WTC11 (cell line): ENCODE results near the gene MEGF11. TPM values are rescaled to one million over a fixed set of nuclear protein-coding genes. Genes with fewer than 3 reads are reported as not detected.

ENCODE experiments used
- ATAC-seq: fragments of 200-7000 bp; cut with Tn5 transposase; 2 replicates; pipeline ENCODE4 v1.10.0; 2021; ENCODE audit warnings: mild to moderate bottlenecking, moderate library complexity
- CTCF ChIA-PET: fragments of 300-600 bp; sonication (Branson Sonifier 250); formaldehyde crosslinking; loops from one replicate; lab custom pipeline; 2021; ENCODE audit warnings: antibody characterized with exemption; lab: Charles Lee
- POLR2A ChIA-PET: fragments of 350-600 bp; sonication (Branson Sonifier 250); formaldehyde crosslinking; loops from one replicate; lab custom pipeline; 2021; ENCODE audit warnings: antibody characterized with exemption; lab: Charles Lee
- DNase-seq: peaks from one replicate; pipeline ENCODE4 v3.0.0; 2021; ENCODE audit warnings: low spot score
- H3K27ac Mint-ChIP-seq: 2 replicates; pipeline ENCODE4 v1.8.0; 2021; ENCODE audit warnings: mixed read lengths
- H3K27me3 Mint-ChIP-seq: 2 replicates; pipeline ENCODE4 v1.8.0; 2021; ENCODE audit warnings: low read depth, mild to moderate bottlenecking, moderate library complexity, mixed read lengths
- H3K36me3 Mint-ChIP-seq: 2 replicates; pipeline ENCODE4 v1.8.0; 2021; ENCODE audit warnings: mixed read lengths
- H3K4me1 Mint-ChIP-seq: 2 replicates; pipeline ENCODE4 v1.8.0; 2022; ENCODE audit warnings: mixed read lengths
- H3K4me3 Mint-ChIP-seq: 2 replicates; pipeline ENCODE4 v1.8.0; 2021; ENCODE audit warnings: mild to moderate bottlenecking, moderate library complexity, mixed read lengths
- H3K9me3 Mint-ChIP-seq: 2 replicates; pipeline ENCODE4 v1.8.0; 2021; ENCODE audit warnings: mixed read lengths
- GRHL2 ChIP-seq: fragments of 250-450 bp; sonication (Bioruptor Pico); IDR thresholded peaks from 2 replicates; pipeline ENCODE4 v1.8.0; 2022; ENCODE audit warnings: mild to moderate bottlenecking, moderate library complexity; ENCODE audit not compliant: insufficient replicate concordance, severe bottlenecking
- OVOL2 ChIP-seq: fragments of 250-450 bp; sonication (Bioruptor Pico); IDR thresholded peaks from 2 replicates; pipeline ENCODE4 v1.9.0; 2021; ENCODE audit warnings: mild to moderate bottlenecking, borderline replicate concordance
- RELA ChIP-seq: sonication (generic); formaldehyde crosslinking; IDR thresholded peaks from 2 replicates; pipeline ENCODE4 v1.8.1; 2022; ENCODE audit warnings: missing genetic modification reagents, mild to moderate bottlenecking, borderline replicate concordance
- RORB ChIP-seq: fragments of 250-450 bp; sonication (Bioruptor Pico); IDR thresholded peaks from 2 replicates; pipeline ENCODE4 v1.9.0; 2021; ENCODE audit warnings: mild to moderate bottlenecking
- TEAD1 ChIP-seq: sonication (generic); formaldehyde crosslinking; IDR thresholded peaks from 2 replicates; pipeline ENCODE4 v1.8.0; 2022; ENCODE audit warnings: mild to moderate bottlenecking, missing genetic modification reagents
- TEAD4 ChIP-seq: sonication (generic); formaldehyde crosslinking; IDR thresholded peaks from 2 replicates; pipeline ENCODE4 v1.8.0; 2022; ENCODE audit warnings: mild to moderate bottlenecking, missing genetic modification reagents
- ZBTB21 ChIP-seq: sonication (generic); formaldehyde crosslinking; IDR thresholded peaks from 2 replicates; pipeline ENCODE4 v1.8.1; 2023; ENCODE audit warnings: mild to moderate bottlenecking, missing genetic modification reagents, borderline replicate concordance
- ZNF232 ChIP-seq: sonication (generic); formaldehyde crosslinking; IDR thresholded peaks from 2 replicates; pipeline ENCODE4 v1.8.0; 2022; ENCODE audit warnings: mild to moderate bottlenecking, missing genetic modification reagents
- ZNF396 ChIP-seq: fragments of 250-450 bp; sonication (Bioruptor Pico); IDR thresholded peaks from 2 replicates; pipeline ENCODE4 v1.8.0; 2021; ENCODE audit warnings: mild to moderate bottlenecking, moderate library complexity, borderline replicate concordance
- ZNF671 ChIP-seq: fragments of 250-450 bp; sonication (Bioruptor Pico); IDR thresholded peaks from 2 replicates; pipeline ENCODE4 v1.8.0; 2021; ENCODE audit warnings: mild to moderate bottlenecking
- total RNA-seq: library from RNA; stranded (reverse); gene quantifications from 3 replicates; pipeline ENCODE4 v1.2.3, GENCODE V29; 2021
- TF ChIP-seq, protein P1 (sequence below): fragments of 250-450 bp; sonication (Bioruptor Pico); IDR thresholded peaks from 2 replicates; pipeline ENCODE4 v1.9.0; 2021; ENCODE audit warnings: mild to moderate bottlenecking, borderline replicate concordance
- TF ChIP-seq, protein P2 (sequence below): sonication (generic); formaldehyde crosslinking; IDR thresholded peaks from 2 replicates; pipeline ENCODE4 v1.8.0; 2023; ENCODE audit warnings: missing genetic modification reagents, mild to moderate bottlenecking, borderline replicate concordance
- TF ChIP-seq, protein P3 (sequence below): sonication (generic); formaldehyde crosslinking; IDR thresholded peaks from 2 replicates; pipeline ENCODE4 v1.8.0; 2023; ENCODE audit warnings: missing genetic modification reagents
- TF ChIP-seq, protein P4 (sequence below): fragments of 250-450 bp; sonication (Bioruptor Pico); IDR thresholded peaks from 2 replicates; pipeline ENCODE4 v1.9.0; 2021; ENCODE audit warnings: moderate library complexity, mild to moderate bottlenecking, inconsistent platforms, borderline replicate concordance
- TF ChIP-seq, protein P5 (sequence below): sonication (generic); formaldehyde crosslinking; IDR thresholded peaks from 2 replicates; pipeline ENCODE4 v1.8.1; 2023; ENCODE audit warnings: mild to moderate bottlenecking, moderate library complexity, missing genetic modification reagents
- TF ChIP-seq, protein P6 (sequence below): sonication (generic); formaldehyde crosslinking; IDR thresholded peaks from 2 replicates; pipeline ENCODE4 v1.8.0; 2022; ENCODE audit warnings: missing genetic modification reagents

The MEGF11 gene
- total RNA-seq, 1 experiment from 2014 or later, result 3.3 TPM

DNA sequence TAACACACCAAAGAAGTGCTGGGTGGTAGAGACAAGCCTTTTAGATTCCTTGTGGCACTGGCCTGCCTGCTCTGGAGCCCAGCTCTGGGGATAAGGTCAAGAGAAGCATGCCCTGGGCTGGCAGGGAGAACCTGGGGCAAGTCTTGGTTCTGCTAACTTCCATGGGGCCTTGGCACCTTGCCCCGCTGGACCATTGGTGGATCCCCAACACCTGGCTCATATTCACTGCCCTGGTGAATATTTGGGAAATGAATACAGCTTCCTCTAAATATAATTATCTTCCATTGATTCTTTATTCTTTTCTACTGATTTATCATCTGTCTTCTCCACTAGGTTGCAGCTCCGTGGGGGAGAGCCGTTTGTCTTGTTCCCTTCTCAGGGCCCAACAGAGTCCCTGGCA lies 294.7 kb downstream of the MEGF11 start:
- H3K4me3 Mint-ChIP-seq, result no peak overlapping the region
- no peaks in the 10 kb centered on the region; the same call in 1 of the 2 replicates for H3K27me3 Mint-ChIP-seq
- CTCF ChIA-PET, result interaction anchor here (1.0 kb wide), 1 partner anchor 13 kb away, joined by 5 read pairs; no protein-coding TSS in a partner anchor
- no peaks in the 10 kb centered on the region for H3K36me3 Mint-ChIP-seq
- POLR2A ChIA-PET, result no interaction called here
- ATAC-seq (no peak), DNase-seq (no peak)
- TF ChIP-seq, protein P1, sequence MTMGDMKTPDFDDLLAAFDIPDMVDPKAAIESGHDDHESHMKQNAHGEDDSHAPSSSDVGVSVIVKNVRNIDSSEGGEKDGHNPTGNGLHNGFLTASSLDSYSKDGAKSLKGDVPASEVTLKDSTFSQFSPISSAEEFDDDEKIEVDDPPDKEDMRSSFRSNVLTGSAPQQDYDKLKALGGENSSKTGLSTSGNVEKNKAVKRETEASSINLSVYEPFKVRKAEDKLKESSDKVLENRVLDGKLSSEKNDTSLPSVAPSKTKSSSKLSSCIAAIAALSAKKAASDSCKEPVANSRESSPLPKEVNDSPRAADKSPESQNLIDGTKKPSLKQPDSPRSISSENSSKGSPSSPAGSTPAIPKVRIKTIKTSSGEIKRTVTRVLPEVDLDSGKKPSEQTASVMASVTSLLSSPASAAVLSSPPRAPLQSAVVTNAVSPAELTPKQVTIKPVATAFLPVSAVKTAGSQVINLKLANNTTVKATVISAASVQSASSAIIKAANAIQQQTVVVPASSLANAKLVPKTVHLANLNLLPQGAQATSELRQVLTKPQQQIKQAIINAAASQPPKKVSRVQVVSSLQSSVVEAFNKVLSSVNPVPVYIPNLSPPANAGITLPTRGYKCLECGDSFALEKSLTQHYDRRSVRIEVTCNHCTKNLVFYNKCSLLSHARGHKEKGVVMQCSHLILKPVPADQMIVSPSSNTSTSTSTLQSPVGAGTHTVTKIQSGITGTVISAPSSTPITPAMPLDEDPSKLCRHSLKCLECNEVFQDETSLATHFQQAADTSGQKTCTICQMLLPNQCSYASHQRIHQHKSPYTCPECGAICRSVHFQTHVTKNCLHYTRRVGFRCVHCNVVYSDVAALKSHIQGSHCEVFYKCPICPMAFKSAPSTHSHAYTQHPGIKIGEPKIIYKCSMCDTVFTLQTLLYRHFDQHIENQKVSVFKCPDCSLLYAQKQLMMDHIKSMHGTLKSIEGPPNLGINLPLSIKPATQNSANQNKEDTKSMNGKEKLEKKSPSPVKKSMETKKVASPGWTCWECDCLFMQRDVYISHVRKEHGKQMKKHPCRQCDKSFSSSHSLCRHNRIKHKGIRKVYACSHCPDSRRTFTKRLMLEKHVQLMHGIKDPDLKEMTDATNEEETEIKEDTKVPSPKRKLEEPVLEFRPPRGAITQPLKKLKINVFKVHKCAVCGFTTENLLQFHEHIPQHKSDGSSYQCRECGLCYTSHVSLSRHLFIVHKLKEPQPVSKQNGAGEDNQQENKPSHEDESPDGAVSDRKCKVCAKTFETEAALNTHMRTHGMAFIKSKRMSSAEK, result no peak
- TF ChIP-seq GRHL2, result no peak
- TF ChIP-seq RELA, result no peak
- TF ChIP-seq TEAD1 (CRISPR knock-in tag), result no peak
- TF ChIP-seq RORB (CRISPR knock-in tag), result no peak
- TF ChIP-seq, protein P2, sequence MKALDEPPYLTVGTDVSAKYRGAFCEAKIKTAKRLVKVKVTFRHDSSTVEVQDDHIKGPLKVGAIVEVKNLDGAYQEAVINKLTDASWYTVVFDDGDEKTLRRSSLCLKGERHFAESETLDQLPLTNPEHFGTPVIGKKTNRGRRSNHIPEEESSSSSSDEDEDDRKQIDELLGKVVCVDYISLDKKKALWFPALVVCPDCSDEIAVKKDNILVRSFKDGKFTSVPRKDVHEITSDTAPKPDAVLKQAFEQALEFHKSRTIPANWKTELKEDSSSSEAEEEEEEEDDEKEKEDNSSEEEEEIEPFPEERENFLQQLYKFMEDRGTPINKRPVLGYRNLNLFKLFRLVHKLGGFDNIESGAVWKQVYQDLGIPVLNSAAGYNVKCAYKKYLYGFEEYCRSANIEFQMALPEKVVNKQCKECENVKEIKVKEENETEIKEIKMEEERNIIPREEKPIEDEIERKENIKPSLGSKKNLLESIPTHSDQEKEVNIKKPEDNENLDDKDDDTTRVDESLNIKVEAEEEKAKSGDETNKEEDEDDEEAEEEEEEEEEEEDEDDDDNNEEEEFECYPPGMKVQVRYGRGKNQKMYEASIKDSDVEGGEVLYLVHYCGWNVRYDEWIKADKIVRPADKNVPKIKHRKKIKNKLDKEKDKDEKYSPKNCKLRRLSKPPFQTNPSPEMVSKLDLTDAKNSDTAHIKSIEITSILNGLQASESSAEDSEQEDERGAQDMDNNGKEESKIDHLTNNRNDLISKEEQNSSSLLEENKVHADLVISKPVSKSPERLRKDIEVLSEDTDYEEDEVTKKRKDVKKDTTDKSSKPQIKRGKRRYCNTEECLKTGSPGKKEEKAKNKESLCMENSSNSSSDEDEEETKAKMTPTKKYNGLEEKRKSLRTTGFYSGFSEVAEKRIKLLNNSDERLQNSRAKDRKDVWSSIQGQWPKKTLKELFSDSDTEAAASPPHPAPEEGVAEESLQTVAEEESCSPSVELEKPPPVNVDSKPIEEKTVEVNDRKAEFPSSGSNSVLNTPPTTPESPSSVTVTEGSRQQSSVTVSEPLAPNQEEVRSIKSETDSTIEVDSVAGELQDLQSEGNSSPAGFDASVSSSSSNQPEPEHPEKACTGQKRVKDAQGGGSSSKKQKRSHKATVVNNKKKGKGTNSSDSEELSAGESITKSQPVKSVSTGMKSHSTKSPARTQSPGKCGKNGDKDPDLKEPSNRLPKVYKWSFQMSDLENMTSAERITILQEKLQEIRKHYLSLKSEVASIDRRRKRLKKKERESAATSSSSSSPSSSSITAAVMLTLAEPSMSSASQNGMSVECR (CRISPR knock-in tag), result no peak
- TF ChIP-seq, protein P3, sequence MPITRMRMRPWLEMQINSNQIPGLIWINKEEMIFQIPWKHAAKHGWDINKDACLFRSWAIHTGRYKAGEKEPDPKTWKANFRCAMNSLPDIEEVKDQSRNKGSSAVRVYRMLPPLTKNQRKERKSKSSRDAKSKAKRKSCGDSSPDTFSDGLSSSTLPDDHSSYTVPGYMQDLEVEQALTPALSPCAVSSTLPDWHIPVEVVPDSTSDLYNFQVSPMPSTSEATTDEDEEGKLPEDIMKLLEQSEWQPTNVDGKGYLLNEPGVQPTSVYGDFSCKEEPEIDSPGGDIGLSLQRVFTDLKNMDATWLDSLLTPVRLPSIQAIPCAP (CRISPR knock-in tag), result no peak
- TF ChIP-seq TEAD4 (CRISPR knock-in tag), result no peak
- TF ChIP-seq ZBTB21 (CRISPR knock-in tag), result no peak
- no peak for TF ChIP-seq OVOL2 (CRISPR knock-in tag)
- no peak for TF ChIP-seq ZNF671 (CRISPR knock-in tag)
- TF ChIP-seq, protein P4, sequence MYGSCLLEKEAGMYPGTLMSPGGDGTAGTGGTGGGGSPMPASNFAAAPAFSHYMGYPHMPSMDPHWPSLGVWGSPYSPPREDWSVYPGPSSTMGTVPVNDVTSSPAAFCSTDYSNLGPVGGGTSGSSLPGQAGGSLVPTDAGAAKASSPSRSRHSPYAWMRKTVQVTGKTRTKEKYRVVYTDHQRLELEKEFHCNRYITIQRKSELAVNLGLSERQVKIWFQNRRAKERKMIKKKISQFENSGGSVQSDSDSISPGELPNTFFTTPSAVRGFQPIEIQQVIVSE (CRISPR knock-in tag), result no peak
- TF ChIP-seq, protein P5, sequence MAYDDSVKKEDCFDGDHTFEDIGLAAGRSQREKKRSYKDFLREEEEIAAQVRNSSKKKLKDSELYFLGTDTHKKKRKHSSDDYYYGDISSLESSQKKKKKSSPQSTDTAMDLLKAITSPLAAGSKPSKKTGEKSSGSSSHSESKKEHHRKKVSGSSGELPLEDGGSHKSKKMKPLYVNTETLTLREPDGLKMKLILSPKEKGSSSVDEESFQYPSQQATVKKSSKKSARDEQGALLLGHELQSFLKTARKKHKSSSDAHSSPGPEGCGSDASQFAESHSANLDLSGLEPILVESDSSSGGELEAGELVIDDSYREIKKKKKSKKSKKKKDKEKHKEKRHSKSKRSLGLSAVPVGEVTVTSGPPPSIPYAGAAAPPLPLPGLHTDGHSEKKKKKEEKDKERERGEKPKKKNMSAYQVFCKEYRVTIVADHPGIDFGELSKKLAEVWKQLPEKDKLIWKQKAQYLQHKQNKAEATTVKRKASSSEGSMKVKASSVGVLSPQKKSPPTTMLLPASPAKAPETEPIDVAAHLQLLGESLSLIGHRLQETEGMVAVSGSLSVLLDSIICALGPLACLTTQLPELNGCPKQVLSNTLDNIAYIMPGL (CRISPR knock-in tag), result no peak
- no peak for TF ChIP-seq ZNF396 (CRISPR knock-in tag)
- no peak for TF ChIP-seq ZNF232
- TF ChIP-seq, protein P6, sequence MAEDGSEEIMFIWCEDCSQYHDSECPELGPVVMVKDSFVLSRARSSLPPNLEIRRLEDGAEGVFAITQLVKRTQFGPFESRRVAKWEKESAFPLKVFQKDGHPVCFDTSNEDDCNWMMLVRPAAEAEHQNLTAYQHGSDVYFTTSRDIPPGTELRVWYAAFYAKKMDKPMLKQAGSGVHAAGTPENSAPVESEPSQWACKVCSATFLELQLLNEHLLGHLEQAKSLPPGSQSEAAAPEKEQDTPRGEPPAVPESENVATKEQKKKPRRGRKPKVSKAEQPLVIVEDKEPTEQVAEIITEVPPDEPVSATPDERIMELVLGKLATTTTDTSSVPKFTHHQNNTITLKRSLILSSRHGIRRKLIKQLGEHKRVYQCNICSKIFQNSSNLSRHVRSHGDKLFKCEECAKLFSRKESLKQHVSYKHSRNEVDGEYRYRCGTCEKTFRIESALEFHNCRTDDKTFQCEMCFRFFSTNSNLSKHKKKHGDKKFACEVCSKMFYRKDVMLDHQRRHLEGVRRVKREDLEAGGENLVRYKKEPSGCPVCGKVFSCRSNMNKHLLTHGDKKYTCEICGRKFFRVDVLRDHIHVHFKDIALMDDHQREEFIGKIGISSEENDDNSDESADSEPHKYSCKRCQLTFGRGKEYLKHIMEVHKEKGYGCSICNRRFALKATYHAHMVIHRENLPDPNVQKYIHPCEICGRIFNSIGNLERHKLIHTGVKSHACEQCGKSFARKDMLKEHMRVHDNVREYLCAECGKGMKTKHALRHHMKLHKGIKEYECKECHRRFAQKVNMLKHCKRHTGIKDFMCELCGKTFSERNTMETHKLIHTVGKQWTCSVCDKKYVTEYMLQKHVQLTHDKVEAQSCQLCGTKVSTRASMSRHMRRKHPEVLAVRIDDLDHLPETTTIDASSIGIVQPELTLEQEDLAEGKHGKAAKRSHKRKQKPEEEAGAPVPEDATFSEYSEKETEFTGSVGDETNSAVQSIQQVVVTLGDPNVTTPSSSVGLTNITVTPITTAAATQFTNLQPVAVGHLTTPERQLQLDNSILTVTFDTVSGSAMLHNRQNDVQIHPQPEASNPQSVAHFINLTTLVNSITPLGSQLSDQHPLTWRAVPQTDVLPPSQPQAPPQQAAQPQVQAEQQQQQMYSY, result no peak
- peaks cover 38% of the 10 kb centered on the region for H3K4me1 Mint-ChIP-seq
- no peaks in the 10 kb centered on the region for H3K9me3 Mint-ChIP-seq
- no peak overlapping the region for H3K27ac Mint-ChIP-seq
